GM18867 (cell line): ENCODE measurements around the gene COL4A4.

Experiments
- ATAC-seq: cut with Tn5 transposase; IDR thresholded peaks from one replicate; pipeline ENCODE4 v1.9.1; 2021; ENCODE audit warnings: mild to moderate bottlenecking, moderate library complexity; ENCODE audit not compliant: unreplicated experiment

COL4A4 gene

DNA sequence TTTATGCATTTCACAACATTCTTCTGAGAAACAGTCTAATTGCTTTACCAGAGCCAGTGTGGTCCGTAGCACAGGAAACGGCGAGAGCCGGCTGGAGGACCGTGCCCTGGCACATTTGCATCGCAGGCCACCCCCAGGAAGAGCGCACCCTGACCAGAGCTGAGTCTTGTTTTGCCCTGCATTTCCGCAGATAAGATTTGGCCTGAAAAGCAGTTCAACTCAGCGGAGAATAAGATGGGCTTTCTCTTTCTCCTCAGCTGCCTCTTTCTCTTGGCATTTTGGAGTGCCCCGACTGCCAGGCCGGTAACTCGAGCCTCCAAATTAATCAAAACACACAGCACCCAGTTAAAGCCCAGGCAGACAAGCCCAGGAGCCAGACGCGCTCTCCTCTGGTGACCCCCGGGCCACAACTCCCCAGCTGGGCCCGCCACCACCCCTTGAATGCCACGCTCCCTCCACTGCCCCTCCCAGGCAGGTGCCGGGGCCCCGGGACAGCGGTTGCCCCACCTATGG is 464 bp downstream of the COL4A4 start:
- ATAC-seq, result peak; percentile 74

DNA sequence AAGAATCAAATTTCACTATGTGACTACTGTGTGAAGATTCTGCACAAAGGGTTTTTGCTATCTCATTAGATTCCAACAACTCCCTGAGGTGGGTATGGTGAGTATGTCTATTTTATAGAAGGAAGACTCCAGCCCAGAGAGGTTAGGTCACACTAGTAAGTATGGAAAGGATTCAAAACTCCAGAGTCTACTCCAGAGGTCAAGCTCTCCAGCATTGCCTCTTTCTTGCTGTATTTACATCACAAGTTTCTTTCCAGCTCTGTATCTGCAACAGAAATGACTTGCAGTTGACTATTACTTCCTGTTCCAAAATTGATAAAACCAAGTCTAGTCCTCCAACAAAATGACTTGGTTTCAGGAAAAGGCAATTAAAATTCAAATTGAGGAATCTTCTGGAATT is 2.1 kb downstream of the COL4A4 start:
- no peak for ATAC-seq

DNA sequence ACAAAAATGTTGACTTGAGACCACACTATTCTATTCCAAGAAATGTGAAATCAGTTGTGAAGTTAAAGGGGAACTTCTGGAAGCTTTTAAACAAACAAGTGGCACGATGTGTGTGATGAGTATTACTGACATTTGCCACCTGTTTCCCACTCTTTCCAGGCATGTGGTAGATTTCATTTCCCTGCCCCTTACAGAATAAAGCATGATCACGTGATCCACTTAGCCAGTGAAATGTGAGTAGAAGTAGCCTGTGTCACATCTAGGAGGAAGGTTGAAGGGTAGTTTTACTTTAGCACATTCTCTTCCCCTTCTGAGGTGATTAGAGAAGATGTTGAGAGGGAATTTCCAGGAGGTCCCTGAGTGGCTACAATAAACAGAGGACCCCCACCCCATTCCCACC is 3.8 kb downstream of the COL4A4 start:
- no peak for ATAC-seq

DNA sequence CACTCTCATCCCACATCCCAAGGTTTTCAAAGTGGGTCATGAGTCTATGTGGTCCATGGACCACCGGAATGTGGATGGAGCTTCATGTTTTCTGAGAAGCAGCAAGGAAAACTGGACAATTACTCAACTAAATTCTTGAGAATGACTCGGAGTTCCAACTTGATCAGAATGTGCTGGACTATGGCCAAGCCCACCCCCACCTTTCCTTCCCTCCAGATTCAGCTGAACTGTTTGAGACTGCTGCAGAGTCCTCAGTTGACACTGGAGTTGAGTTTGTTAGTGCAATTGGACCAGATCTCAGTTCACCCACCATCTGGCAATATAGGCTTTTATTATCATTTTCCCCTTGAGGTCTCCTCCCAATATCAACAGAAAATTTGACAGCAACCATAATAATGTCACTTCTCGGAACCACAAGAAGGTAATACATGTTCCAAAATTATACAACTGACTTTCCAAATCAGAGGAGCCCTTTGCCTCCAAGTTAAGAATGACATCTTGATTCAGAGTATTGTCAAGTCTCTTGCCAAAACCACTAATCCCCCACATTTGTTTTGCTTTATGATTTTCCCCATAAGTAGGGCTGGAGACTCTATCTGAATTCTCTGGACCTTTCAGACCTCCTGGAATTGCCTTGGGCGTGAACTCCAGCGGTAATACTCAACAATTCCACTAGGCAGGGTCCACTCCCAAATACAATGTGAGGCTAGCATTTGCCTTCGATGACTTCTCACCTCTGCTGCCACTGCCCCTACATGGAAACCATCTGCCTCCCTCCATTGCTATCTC is 8.8 kb downstream of the COL4A4 start:
- ATAC-seq, result no peak

GRCh38 chr2:227153758-227154486 is 10.1 kb downstream of the COL4A4 start:
- ATAC-seq, result no peak

- ATAC-seq, result no peak
Measured at GRCh38 chr2:227153307-227153706, 10.7 kb downstream of the COL4A4 start.

DNA sequence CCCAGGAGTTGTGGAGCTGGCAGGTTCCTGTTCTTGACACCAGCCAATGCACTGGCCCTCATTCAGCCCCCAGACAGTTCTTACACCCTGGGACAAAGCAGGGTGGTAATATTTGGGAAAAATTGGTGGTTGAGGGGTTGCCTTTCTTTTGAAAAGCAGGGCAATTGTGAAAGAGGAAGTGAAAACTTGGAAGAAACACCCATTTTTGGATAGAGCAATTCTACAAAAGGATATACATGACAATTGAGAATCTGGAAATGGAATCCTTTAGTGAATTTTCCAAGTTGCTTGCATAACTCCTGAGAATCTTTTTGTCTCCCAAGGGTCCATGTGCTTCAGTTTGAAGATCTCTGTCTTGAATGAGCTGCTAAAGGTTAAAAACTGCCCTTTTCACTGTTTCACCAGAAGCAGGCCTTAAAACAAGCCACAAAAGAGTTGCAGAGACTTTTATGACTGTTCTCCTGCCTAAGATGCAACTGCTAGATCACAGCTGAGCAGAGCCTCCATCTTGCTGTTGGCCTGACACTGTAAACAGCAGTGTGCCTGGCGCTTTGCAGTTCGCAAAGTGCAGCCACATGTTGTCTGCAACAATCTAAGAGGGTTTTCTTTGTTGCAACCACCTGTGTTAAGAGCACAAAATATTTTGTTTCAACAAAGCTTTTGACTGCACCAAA is 11.8 kb downstream of the COL4A4 start:
- no peak for ATAC-seq

GRCh38 chr2:227150222-227150936 is 13.6 kb downstream of the COL4A4 start:
- no peak for ATAC-seq

GRCh38 chr2:227148106-227148505 is 15.9 kb downstream of the COL4A4 start:
- no peak for ATAC-seq

- ATAC-seq, result no peak
Measured at GRCh38 chr2:227147023-227147422, 17.0 kb downstream of the COL4A4 start.

DNA sequence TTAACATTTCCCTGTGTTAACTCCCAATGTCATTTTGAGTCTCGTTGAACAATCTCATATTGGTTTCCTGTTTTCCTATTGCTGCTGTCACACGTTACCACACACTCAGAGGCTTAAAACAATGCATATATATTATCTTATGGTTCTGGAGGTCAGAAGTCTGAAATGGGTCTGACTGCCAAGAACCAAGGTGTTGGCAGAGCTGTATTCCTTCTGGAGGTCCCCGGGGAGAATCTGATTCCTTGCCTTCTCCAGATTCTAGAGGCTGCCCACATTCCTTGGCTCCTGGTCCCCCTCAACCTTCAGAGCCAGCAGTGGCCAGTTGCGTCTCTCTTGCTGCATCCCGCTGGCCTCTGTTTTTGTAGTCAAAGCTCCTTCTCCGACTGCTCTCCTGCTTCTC is 17.5 kb downstream of the COL4A4 start:
- no peak for ATAC-seq

- no peak for ATAC-seq
Measured at GRCh38 chr2:227143895-227144294, 20.1 kb downstream of the COL4A4 start.

GRCh38 chr2:227141301-227141700 is 22.7 kb downstream of the COL4A4 start:
- no peak for ATAC-seq

DNA sequence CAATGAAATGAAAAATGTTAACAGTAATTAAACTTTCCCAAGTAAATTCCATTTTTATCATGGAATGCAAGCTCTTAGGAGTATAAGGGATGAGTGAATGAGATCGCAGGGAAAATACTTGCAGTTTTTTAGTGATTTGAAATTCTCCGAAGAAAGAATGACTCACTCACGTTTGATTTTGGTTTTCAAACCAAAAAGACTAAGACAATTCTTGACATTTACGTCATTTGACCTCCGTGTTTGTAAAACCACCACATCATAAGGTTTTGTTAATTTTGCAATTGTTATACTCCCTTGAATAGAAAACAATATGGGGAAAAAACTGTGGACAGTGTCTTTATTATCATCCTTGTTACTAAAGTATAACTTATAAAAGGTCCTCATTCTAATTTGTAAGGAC is 29.4 kb downstream of the COL4A4 start:
- ATAC-seq, result no peak

DNA sequence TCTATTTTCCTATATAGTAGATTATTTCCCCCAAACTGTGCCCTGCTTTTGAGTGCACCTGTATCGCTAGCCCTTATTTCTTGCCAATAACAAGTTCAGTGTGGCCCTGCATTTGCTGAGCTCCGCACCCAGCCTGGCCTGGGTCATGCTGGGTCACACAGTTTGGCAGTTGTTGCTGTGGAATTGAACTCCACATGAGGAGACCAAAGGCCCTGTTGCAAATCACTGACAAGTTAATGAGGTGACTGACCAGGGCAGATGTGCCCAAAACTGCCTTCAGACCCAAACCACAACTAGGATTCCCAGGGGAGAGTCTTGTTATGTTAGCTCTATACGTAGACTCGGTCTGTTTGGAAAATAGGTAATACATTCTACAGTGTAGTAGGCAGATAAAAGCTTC is 31.0 kb downstream of the COL4A4 start:
- no peak for ATAC-seq

GRCh38 chr2:227130636-227131035 is 33.4 kb downstream of the COL4A4 start:
- no peak for ATAC-seq

DNA sequence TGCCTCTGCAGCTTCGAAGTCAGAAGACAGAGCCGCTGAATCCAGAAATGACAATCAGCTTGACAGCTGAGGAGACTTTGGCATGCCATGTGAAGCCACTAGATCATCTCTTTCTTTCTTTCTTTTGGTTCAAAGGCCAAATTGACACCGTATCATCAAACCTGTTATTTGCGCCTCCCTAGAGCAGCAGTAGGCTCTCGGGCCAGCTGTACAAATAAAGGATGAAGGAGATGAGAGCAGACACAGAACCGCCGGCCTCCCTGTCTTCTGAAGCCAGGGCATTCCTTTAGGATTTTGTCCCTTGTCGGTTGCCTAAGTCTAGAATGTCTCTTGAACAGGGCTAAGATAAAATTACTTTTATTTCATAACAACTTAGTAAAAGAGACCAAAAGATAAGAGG is 36.8 kb downstream of the COL4A4 start:
- no peak for ATAC-seq

DNA sequence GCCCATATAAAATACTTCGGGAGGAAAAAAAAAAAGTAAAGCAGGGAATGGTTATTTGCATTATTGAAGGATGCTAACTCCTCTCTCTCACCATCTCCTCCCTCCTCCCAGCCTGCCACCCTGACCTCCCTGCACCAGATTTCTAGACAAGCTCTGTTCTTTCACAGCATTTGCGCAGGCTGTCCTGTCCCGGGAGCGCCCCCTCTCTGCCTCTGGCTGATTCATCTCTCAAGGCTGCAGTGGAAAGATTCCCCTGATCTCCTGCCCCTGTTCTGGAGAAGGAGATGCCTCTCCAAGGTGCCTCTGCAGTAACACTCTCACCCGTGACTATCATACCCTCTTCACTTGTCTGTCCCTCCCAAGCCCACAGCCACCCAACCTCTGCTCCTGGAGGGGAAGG is 38.5 kb downstream of the COL4A4 start:
- no peak for ATAC-seq

GRCh38 chr2:227124811-227125210 is 39.2 kb downstream of the COL4A4 start:
- no peak for ATAC-seq

- ATAC-seq, result no peak
Measured at GRCh38 chr2:227123697-227124096, 40.3 kb downstream of the COL4A4 start.

GRCh38 chr2:227118353-227118752 is 45.7 kb downstream of the COL4A4 start:
- no peak for ATAC-seq
